Stimulated activated CD4-positive, alpha-beta T cell treated with anti-CD3 and anti-CD28 coated beads, Interleukin-2, amount 100 ng/mL, for 4 hours (primary cell): ENCODE results near the gene MRM2.
A peak's percentile ranks its signal among the peaks of the same experiment; 100 is the strongest.
"Not testable (repeated sequence)": the region's sequence is repeated elsewhere in the genome, so short reads cannot be mapped to it uniquely, and the experiment has no call there.

Source experiments
- DNase-seq: peaks from one replicate; pipeline ENCODE4 v3.0.0-alpha.2; 2020; ENCODE audit warnings: low read depth

MRM2 gene

GRCh38 chr7:2241580-2242540, at the start of gene MRM2, which contains the start of gene NUDT1:
Gene MRM2 (minus strand): TSS chr7:2242205. CDS start chr7:2242169, 36 bp downstream.
Gene NUDT1 (plus strand): TSS chr7:2242226. CDS start chr7:2244575, 2,349 bp downstream.
- peak; percentile 48 for DNase-seq

DNA sequence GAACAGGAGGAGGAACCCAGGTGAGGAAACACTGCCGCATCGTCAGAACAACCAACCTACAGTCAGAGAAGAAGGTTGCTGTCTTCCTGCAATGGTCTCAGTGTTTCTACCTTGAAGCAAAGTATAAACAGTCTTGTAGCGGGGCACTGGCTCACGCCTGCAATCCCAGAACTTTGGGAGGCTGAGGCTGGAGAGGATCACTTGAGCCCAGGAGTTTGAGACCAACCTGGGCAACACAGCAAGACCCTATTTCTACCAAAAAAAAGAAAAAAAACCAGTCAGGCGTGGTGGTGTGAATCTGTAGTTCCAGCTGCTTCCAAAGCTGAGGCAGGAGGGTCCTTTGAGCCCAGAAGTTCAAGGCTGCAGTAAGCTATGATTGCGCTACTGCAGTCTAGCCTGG, 48.9 kb upstream of the MRM2 start:
- DNase-seq = no peak

DNA sequence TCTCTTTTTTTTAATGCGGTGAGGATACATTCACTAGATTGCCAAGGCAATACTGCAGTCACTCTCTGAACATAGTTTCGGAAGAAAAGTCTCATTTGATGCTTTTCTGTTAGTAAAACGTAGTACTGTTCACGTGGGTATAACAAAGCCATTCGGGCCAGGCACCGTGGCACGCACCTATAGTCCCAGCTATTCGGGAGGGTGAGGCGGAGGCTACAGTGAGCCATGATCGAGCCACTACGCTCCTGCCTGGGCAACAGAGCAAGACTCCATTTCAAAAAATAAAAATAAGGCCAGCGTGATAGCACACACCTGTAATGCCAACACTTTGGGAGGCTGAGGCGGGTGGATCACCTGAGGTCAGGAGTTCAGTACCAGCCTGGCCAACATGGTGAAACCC, 47.6 kb upstream of the MRM2 start:
- DNase-seq = no peak

- no peak for DNase-seq
Observed at GRCh38 chr7:2289111-2289586, 47.1 kb upstream of the MRM2 start.

GRCh38 chr7:2288503-2288902, 46.5 kb upstream of the MRM2 start:
- no peak for DNase-seq

DNA sequence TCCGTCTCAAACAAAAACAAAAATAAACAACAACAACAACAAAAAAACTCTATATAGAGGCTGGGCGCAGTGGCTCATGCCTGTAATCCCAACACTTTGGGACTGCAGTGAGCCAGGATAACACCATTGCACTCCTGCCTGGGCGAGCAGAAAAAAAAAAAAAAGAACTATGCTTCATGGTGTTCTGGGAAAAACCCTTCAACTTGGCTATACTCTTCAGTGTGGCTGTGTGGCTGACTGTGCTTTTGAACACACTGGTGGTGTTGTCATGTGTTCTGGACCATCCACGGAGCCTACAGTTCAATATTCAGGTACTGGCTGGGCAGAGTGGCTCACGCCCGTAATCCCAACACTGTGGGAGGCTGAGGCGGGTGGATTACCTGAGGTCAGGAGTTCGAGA, 45.7 kb upstream of the MRM2 start:
- DNase-seq = no peak

GRCh38 chr7:2283074-2283473, 41.1 kb upstream of the MRM2 start:
- DNase-seq = no peak

DNA sequence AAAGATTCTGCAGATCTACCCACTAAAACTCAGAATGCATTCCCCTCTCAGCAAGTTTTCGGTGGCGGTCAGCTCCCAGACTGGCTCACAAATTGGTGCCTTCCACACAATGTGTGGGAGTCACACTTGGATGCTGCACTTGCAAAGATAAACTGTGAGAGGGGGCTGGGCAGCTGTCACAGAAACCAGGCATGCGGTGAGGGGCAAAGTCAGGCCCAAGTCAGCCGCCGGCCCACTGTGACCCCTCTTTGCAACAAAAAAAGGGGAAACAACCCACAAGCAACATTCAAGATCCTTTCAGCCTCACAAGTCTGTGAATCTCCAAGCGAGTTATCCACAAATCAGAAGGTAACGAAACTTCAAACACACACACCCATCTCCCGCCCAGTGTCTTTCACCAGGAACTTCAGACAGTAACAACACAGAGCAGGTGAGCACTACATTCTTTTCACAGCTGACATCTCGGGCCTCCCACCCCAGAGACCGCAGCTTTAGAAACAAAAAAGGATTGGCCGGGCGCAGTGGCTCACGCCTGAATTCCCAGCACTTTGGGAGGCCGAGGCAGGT, 40.3 kb upstream of the MRM2 start:
- DNase-seq = no peak

- no peak for DNase-seq
Observed at GRCh38 chr7:2281541-2281940, 39.5 kb upstream of the MRM2 start.

DNA sequence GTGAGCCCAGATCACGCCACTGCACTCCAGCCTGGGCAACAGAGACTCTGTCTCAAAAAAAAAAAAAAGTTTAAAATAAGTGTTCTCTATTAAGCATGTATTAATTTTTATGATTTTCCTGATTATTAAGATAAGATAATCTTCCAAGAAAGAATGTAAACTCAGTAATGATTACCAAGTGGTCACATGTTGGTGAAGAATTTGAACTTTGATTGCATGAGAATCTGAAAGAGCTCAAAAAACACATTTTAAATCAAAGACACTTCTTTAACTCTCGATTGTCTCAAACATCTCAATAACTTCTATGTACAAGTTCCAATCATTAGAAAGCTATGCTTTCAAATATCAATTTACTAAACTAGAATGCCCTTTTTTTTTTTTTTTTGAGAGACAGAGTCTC, 38.4 kb upstream of the MRM2 start:
- no peak for DNase-seq

GRCh38 chr7:2279896-2280295, 37.9 kb upstream of the MRM2 start:
- DNase-seq = no peak

- DNase-seq = no peak
Observed at GRCh38 chr7:2278026-2278425, 36.0 kb upstream of the MRM2 start.

DNA sequence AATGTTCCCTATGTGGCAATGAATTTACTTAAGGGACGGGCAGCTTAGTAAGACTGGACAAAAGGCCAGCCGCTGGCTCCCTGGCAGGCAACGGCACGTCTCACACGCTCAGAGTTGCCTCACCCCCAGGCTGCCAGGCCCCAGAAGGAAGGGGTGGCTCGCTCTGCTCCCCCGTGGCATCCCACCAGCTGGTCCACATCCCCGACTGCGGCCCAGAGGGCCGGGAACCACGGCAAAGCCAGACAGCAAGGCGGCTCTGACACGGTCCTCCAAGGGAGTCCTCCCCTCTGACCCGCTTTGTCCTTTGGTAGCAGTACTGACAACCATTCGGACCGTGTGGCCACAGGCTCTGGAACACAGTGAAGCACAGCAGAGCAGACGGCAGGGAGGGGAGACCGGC, 34.1 kb upstream of the MRM2 start:
- DNase-seq = no peak

DNA sequence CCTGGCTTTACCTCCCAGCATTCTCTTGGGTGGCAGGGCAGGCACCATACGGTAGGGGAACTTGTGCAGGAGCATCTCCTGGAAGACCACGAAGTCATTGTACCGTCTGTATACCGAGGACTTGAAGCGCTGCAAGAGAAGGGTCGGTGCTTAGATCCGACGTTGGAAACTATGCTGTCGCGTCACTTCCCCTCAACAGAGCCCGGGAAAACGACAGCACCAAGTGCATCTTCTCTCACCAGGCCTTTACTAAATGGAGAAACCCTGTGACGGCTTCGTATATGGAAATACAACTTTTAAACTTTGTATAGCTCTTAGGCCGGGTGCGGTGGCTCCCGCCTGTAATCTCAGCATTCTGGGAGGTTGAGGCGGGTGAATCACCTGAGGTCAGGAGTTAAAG, 33.1 kb upstream of the MRM2 start:
- no peak for DNase-seq

DNA sequence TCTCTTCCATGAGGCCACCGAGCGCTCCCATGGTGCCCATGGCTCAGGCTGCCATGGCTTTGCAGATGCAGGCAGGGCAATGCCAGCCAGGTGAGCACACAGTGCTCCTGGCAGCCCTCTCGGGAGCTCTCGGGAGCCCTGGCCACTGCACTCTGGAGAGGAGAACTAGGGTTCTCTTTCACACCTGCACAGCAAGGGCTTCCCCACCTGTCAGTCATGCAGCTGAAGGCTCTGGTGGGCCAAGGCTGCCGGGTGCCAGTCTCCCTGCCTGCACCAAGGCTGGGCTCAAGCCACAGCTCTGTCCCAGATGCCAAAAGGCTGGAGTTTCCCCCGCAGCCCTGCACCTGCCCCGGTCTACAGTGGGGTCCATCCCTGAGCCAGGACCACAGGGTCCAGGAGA, 32.7 kb upstream of the MRM2 start:
- DNase-seq = no peak

DNA sequence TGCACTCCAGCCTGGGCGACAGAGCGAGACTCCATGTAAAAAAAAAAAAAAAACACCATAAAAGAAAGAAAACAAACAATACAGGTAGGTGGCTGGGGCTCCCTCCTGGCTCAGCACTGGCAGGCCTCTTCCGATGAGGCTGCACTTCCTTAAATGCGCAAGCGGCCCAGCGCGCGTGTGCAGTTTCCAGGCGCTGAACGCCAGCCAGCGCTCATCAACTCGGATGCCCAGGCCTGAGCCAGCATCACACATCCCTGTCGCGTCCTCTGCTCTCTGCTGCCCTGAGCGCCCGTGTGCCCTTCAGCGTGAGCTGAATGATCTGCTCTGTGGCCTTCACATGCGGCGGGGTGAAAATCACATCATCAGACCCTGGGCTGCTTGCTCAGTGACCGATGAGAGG, 31.9 kb upstream of the MRM2 start:
- no peak for DNase-seq

GRCh38 chr7:2272031-2272430, 30.0 kb upstream of the MRM2 start:
- no peak for DNase-seq

GRCh38 chr7:2271273-2272026, 29.4 kb upstream of the MRM2 start:
- no peak for DNase-seq

- DNase-seq = no peak
Observed at GRCh38 chr7:2270495-2270894, 28.5 kb upstream of the MRM2 start.

GRCh38 chr7:2269991-2270460, 28.0 kb upstream of the MRM2 start:
- no peak for DNase-seq

GRCh38 chr7:2269089-2269990, 27.3 kb upstream of the MRM2 start:
- DNase-seq = not testable (repeated sequence)
